H9 (cell line): ENCODE data around the gene PTGES2. TPM values are rescaled to one million over a fixed set of nuclear protein-coding genes. Genes with fewer than 3 reads are reported as not detected.

ENCODE experiments used
- DNase-seq: peaks from one replicate; pipeline ENCODE4 v3.0.0-alpha.2; 2017
- H2AFZ ChIP-seq: one replicate; pipeline ENCODE4 v1.6.1; 2013; ENCODE audit warnings: mild to moderate bottlenecking, low read length, control low read depth, moderate library complexity
- H2AK5ac ChIP-seq: 2 replicates; pipeline ENCODE4 v1.6.1; 2013; ENCODE audit warnings: low read length, control low read depth, mixed read lengths; ENCODE audit not compliant: insufficient read length
- H2BK120ac ChIP-seq: one replicate; pipeline ENCODE4 v1.6.1; 2013; ENCODE audit warnings: low read depth, mild to moderate bottlenecking, low read length, control low read depth, inconsistent platforms; ENCODE audit not compliant: poor library complexity, severe bottlenecking
- H2BK12ac ChIP-seq: 2 replicates; pipeline ENCODE4 v1.6.1; 2013; ENCODE audit warnings: low read length, control low read depth, mixed read lengths, low read depth; ENCODE audit not compliant: insufficient read length
- H2BK15ac ChIP-seq: 2 replicates; pipeline ENCODE4 v1.6.1; 2013; ENCODE audit warnings: low read depth, low read length, control low read depth
- H2BK20ac ChIP-seq: one replicate; pipeline ENCODE4 v1.6.1; 2013; ENCODE audit warnings: low read depth, mild to moderate bottlenecking, low read length, control low read depth, inconsistent platforms; ENCODE audit not compliant: poor library complexity, severe bottlenecking
- H2BK5ac ChIP-seq: 2 replicates; pipeline ENCODE4 v1.6.1; 2013; ENCODE audit warnings: low read length, control low read depth, mixed read lengths; ENCODE audit not compliant: insufficient read length
- H3K14ac ChIP-seq: 2 replicates; pipeline ENCODE4 v1.6.1; 2013; ENCODE audit warnings: low read length, control low read depth; ENCODE audit not compliant: insufficient read depth
- H3K18ac ChIP-seq: 2 replicates; pipeline ENCODE4 v1.6.1; 2013; ENCODE audit warnings: low read depth, mild to moderate bottlenecking, mixed read lengths, low read length, control low read depth; ENCODE audit not compliant: insufficient read length
- H3K23ac ChIP-seq: 2 replicates; pipeline ENCODE4 v1.6.1; 2013; ENCODE audit warnings: low read length, control low read depth, mixed read lengths, low read depth; ENCODE audit not compliant: insufficient read length
- H3K23me2 ChIP-seq: 2 replicates; pipeline ENCODE4 v1.6.1; 2013; ENCODE audit warnings: low read depth, mild to moderate bottlenecking, mixed read lengths, low read length, control low read depth; ENCODE audit not compliant: insufficient read length, poor library complexity, severe bottlenecking
- H3K27ac ChIP-seq: 2 replicates; pipeline ENCODE4 v1.5.1; 2013; ENCODE audit warnings: low read length, control low read depth, mixed read lengths, low read depth; ENCODE audit not compliant: insufficient read length
- H3K27me3 ChIP-seq: 2 replicates; pipeline ENCODE4 v1.6.1; 2013; ENCODE audit warnings: low read length, control low read depth, inconsistent platforms; ENCODE audit not compliant: insufficient read depth
- H3K4ac ChIP-seq: 2 replicates; pipeline ENCODE4 v1.6.1; 2013; ENCODE audit warnings: low read depth, mild to moderate bottlenecking, control low read depth, inconsistent platforms, low read length, moderate library complexity
- H3K4me1 ChIP-seq: 2 replicates; pipeline ENCODE4 v1.6.1; 2013; ENCODE audit warnings: low read length, control low read depth, inconsistent platforms; ENCODE audit not compliant: insufficient read depth
- H3K4me2 ChIP-seq: 2 replicates; pipeline ENCODE4 v1.6.1; 2013; ENCODE audit warnings: low read length, control low read depth, mixed read lengths; ENCODE audit not compliant: insufficient read length, insufficient read depth
- H3K56ac ChIP-seq: 2 replicates; pipeline ENCODE4 v1.6.1; 2013; ENCODE audit warnings: low read depth, mild to moderate bottlenecking, mixed read lengths, low read length, control low read depth; ENCODE audit not compliant: insufficient read length
- H3K79me1 ChIP-seq: 2 replicates; pipeline ENCODE4 v1.6.1; 2013; ENCODE audit warnings: low read depth, mild to moderate bottlenecking, moderate library complexity, low read length, control low read depth, inconsistent platforms; ENCODE audit not compliant: insufficient read depth, poor library complexity, severe bottlenecking
- H3K79me2 ChIP-seq: 2 replicates; pipeline ENCODE4 v1.6.1; 2013; ENCODE audit warnings: low read length, control low read depth, inconsistent platforms; ENCODE audit not compliant: insufficient read depth
- H3K9ac ChIP-seq: 2 replicates; pipeline ENCODE4 v1.6.1; 2013; ENCODE audit warnings: low read length, control low read depth, mixed read lengths; ENCODE audit not compliant: insufficient read length; ENCODE audit errors: extremely low read depth
- H3K9me3 ChIP-seq: one replicate; pipeline ENCODE4 v1.6.1; 2013; ENCODE audit warnings: low read depth, low read length, inconsistent platforms; ENCODE audit not compliant: control insufficient read depth
- H3T11ph ChIP-seq: one replicate; pipeline ENCODE4 v1.6.1; 2013; ENCODE audit warnings: mild to moderate bottlenecking, low read length, control low read depth, inconsistent platforms
- H4K20me1 ChIP-seq: one replicate; pipeline ENCODE4 v1.6.1; 2013; ENCODE audit not compliant: control insufficient read depth, insufficient read length, insufficient read depth
- H4K5ac ChIP-seq: 2 replicates; pipeline ENCODE4 v1.6.1; 2013; ENCODE audit warnings: low read depth, mild to moderate bottlenecking, mixed read lengths, low read length, control low read depth; ENCODE audit not compliant: insufficient read length
- H4K8ac ChIP-seq: replicated peaks from 2 replicates; pipeline ENCODE4 v1.6.1; 2013; ENCODE audit warnings: low read length, control low read depth, mixed read lengths, low read depth; ENCODE audit not compliant: insufficient read length
- H4K91ac ChIP-seq: 2 replicates; pipeline ENCODE4 v1.6.1; 2013; ENCODE audit warnings: low read depth, mild to moderate bottlenecking, moderate library complexity, mixed read lengths, low read length, control low read depth; ENCODE audit not compliant: insufficient read length
- H3K27ac Mint-ChIP-seq, 3 experiments: 2 replicates in 2 of 3; 3 replicates in 1 of 3; pipeline ENCODE4 v1.8.0; 2020 to 2021; ENCODE audit warnings: mixed read lengths in 3 of 3, mild to moderate bottlenecking in 1 of 3, moderate library complexity in 1 of 3
- H3K27me3 Mint-ChIP-seq: 2 replicates; pipeline ENCODE4 v1.8.0; 2021; ENCODE audit warnings: low read depth, mild to moderate bottlenecking, moderate library complexity, mixed read lengths
- H3K36me3 Mint-ChIP-seq, 3 experiments: 2 replicates in 2 of 3; 3 replicates in 1 of 3; pipeline ENCODE4 v1.8.0; 2020 to 2021; ENCODE audit warnings: low read depth in 3 of 3, mixed read lengths in 3 of 3; ENCODE audit not compliant: insufficient read depth in 1 of 3
- H3K4me1 Mint-ChIP-seq, 2 experiments: 2 replicates each; pipeline ENCODE4 v1.8.0; 2020; ENCODE audit warnings: mixed read lengths in 2 of 2
- H3K4me3 Mint-ChIP-seq, 2 experiments: 2 replicates in 1 of 2; 3 replicates in 1 of 2; pipeline ENCODE4 v1.8.0; 2020 to 2021; ENCODE audit warnings: mild to moderate bottlenecking in 2 of 2, mixed read lengths in 2 of 2, moderate library complexity in 1 of 2
- H3K9me3 Mint-ChIP-seq, 2 experiments: 2 replicates in 1 of 2; 3 replicates in 1 of 2; pipeline ENCODE4 v1.8.0; 2020; ENCODE audit warnings: mild to moderate bottlenecking in 2 of 2, mixed read lengths in 2 of 2, moderate library complexity in 1 of 2
- CTCF ChIP-seq: fragments of 200-600 bp; sonication (generic); conservative IDR thresholded peaks from 3 replicates; pipeline ENCODE4 v1.8.0; 2021; ENCODE audit warnings: antibody characterized with exemption, mild to moderate bottlenecking
- WGBS: extraction: QIAGEN DNeasy Blood & Tissue Kit; methylation state at CpG from one replicate; pipeline ENCODE4 v1.1.7; 2013; ENCODE audit warnings: missing lambda C conversion rate, low lambda C conversion rate, mixed read lengths; ENCODE audit not compliant: insufficient read length; ENCODE audit errors: extremely low coverage; 5-methylcytosine and 5-hydroxymethylcytosine counted together
- total RNA-seq: library from RNA; stranded (reverse); gene quantifications from 2 replicates; pipeline ENCODE4 v1.2.1, GENCODE V29; 2021

Gene PTGES2
- total RNA-seq, 1 experiment from 2014 or later = 63.9 TPM

GRCh38 chr9:128098297-128099230 lies 29.0 kb downstream of the PTGES2 start:
- Mint-ChIP-seq H3K27ac (peak overlapping the region; percentile 99), H3K27me3 (no peaks in the 10 kb centered on the region), H3K4me1 (peaks cover 58 to 66% of the 10 kb centered on the region in 2 experiments), H3K36me3 (peaks cover 14 to 27% (median 26%) of the 10 kb centered on the region in 3 experiments; a peak in 6 of 7 replicates), H3K9me3 (no peaks in the 10 kb centered on the region), H3K4me3 (peak overlapping the region; percentile 84 to 89)
- H3K56ac ChIP-seq = no peak overlapping the region
- WGBS = no CpG with 5 or more reads among the region's 32 CpGs
- peak overlapping the region; percentile 54 for H4K5ac ChIP-seq
- H2AFZ ChIP-seq = no peak overlapping the region
- H2BK20ac ChIP-seq = no peak overlapping the region
- H3K4me2 ChIP-seq = peak overlapping the region; percentile 76
- peaks cover 4% of the 10 kb centered on the region for H3K79me1 ChIP-seq
- peak overlapping the region; percentile 86 for H3K14ac ChIP-seq
- H2AK5ac ChIP-seq = peak overlapping the region; percentile 54
- H3K4me1 ChIP-seq = peaks cover 5% of the 10 kb centered on the region; the same call in 1 of the 2 replicates
- peak overlapping the region; percentile 54 for H2BK5ac ChIP-seq
- H3K27me3 ChIP-seq = no peaks in the 10 kb centered on the region
- TF ChIP-seq CTCF = no peak
- H4K20me1 ChIP-seq = no peaks in the 10 kb centered on the region
- peaks cover 10% of the 10 kb centered on the region for H3K23me2 ChIP-seq
- peak overlapping the region; percentile 25 for H4K8ac ChIP-seq
- H3T11ph ChIP-seq = no peak overlapping the region
- H3K4ac ChIP-seq = peak overlapping the region; percentile 57; the same call in 1 of the 2 replicates
- H2BK15ac ChIP-seq = no peak overlapping the region
- H4K91ac ChIP-seq = peak overlapping the region; percentile 87
- H3K9ac ChIP-seq = peak overlapping the region; percentile 72
- H3K23ac ChIP-seq = no peak overlapping the region
- H2BK120ac ChIP-seq = no peak overlapping the region
- no peaks in the 10 kb centered on the region for H3K9me3 ChIP-seq
- H3K27ac ChIP-seq = peak overlapping the region; percentile 92
- peaks cover 7% of the 10 kb centered on the region; the same call in 1 of the 2 replicates for H3K79me2 ChIP-seq
- peak overlapping the region; percentile 94 for H3K18ac ChIP-seq
- peak; percentile 99 for DNase-seq
- H2BK12ac ChIP-seq = peak overlapping the region; percentile 98
